GM12801 (cell line): Measurements from ENCODE around the gene GDPD5.

Experiments
- CTCF ChIP-seq: IDR thresholded peaks from one replicate; pipeline ENCODE4 v1.5.1; 2011; ENCODE audit warnings: control low read depth; ENCODE audit not compliant: insufficient read length; ENCODE audit errors: extremely low read depth

The GDPD5 gene

GRCh38 chr11:75468534-75469340 lies 57.0 kb downstream of the GDPD5 start:
- no peak for TF ChIP-seq CTCF

- TF ChIP-seq CTCF, result no peak
These were observed 57.9 kb downstream of the GDPD5 start for GRCh38 chr11:75467881-75468280.

- TF ChIP-seq CTCF, result no peak
These were observed 58.4 kb downstream of the GDPD5 start for GRCh38 chr11:75467311-75467710.

- no peak for TF ChIP-seq CTCF
These were observed 59.8 kb downstream of the GDPD5 start for GRCh38 chr11:75465701-75466531.

GRCh38 chr11:75463106-75463774 lies 62.5 kb downstream of the GDPD5 start:
- no peak for TF ChIP-seq CTCF

GRCh38 chr11:75462117-75462653 lies 63.6 kb downstream of the GDPD5 start:
- no peak for TF ChIP-seq CTCF

GRCh38 chr11:75461151-75461550 lies 64.6 kb downstream of the GDPD5 start:
- TF ChIP-seq CTCF, result no peak
